ENCODE measurements around the gene GUCA1A.

- TF ChIP-seq CSDC2 (CRISPR knock-in tag; IDR thresholded peaks at IDR 0.05) (no peak), ZNF8 (CRISPR knock-in tag; IDR thresholded peaks at IDR 0.05) (no peak), PATZ1 (CRISPR knock-in tag; IDR thresholded peaks at IDR 0.05; ENCODE audit: borderline replicate concordance) (no peak), ZC3H10 (CRISPR knock-in tag; IDR thresholded peaks at IDR 0.05) (no peak), ISL1 (CRISPR knock-in tag; IDR thresholded peaks at IDR 0.05) (no peak), ZNF70 (CRISPR knock-in tag; IDR thresholded peaks at IDR 0.05) (no peak), ARNTL (CRISPR knock-in tag; IDR thresholded peaks at IDR 0.05; ENCODE audit: borderline replicate concordance, low read depth) (no peak), PPARA (CRISPR knock-in tag; IDR thresholded peaks at IDR 0.05; ENCODE audit: borderline replicate concordance) (no peak), ZFP30 (CRISPR knock-in tag; IDR thresholded peaks at IDR 0.05) (no peak), CSRNP3 (CRISPR knock-in tag; IDR thresholded peaks at IDR 0.05) (no peak)
Observed at GRCh38 chr6:42150254-42150653, 22.9 kb upstream of the GUCA1A start.

All from SK-N-SH treated with all-trans-retinoic acid at 6 μM for 48 hours (cell line).